Neural cell (in vitro differentiated cells): Measurements from ENCODE around the gene NADK. TPM values are rescaled to one million over a fixed set of nuclear protein-coding genes. Genes with fewer than 3 reads are reported as not detected.
"Not testable (repeated sequence)": the region's sequence is repeated elsewhere in the genome, so short reads cannot be mapped to it uniquely, and the experiment has no call there.

Experiments used
- H2AFZ ChIP-seq: fragments of 200-600, 300-800 bp; sonication (generic), shearing (Covaris generic); 2 replicates; pipeline ENCODE4 v1.6.0; 2014; ENCODE audit warnings: low read depth, mild to moderate bottlenecking, antibody characterized with exemption, low read length, moderate library complexity
- H3F3A ChIP-seq: fragments of 200-600 bp; shearing (Covaris generic); 2 replicates; pipeline ENCODE4 v1.6.1; 2016; ENCODE audit warnings: mild to moderate bottlenecking, moderate library complexity, mixed read lengths, antibody characterized with exemption, low read length; ENCODE audit not compliant: insufficient read depth, poor library complexity, severe bottlenecking
- H3K27ac ChIP-seq: fragments of 200-600, 300-800 bp; sonication (generic), shearing (Covaris generic); 2 replicates; pipeline ENCODE4 v1.5.1; 2014; ENCODE audit warnings: mild to moderate bottlenecking, low read length, moderate library complexity
- H3K27me3 ChIP-seq: fragments of 300-800, 200-600 bp; sonication (generic), shearing (Covaris generic); 2 replicates; pipeline ENCODE4 v1.6.0; 2014; ENCODE audit warnings: mild to moderate bottlenecking, low read depth, low read length, moderate library complexity; ENCODE audit not compliant: insufficient read depth
- H3K36me3 ChIP-seq: fragments of 300-800, 200-600 bp; sonication (generic), shearing (Covaris generic); 2 replicates; pipeline ENCODE4 v1.5.1; 2014; ENCODE audit warnings: mild to moderate bottlenecking, antibody characterized with exemption, low read length, moderate library complexity; ENCODE audit not compliant: insufficient read depth
- H3K4me2 ChIP-seq: fragments of 300-800, 200-600 bp; sonication (generic), shearing (Covaris generic); 2 replicates; pipeline ENCODE4 v1.6.0; 2014; ENCODE audit warnings: mild to moderate bottlenecking, low read length
- H3K4me3 ChIP-seq: fragments of 300-800, 200-600 bp; sonication (generic), shearing (Covaris generic); 2 replicates; pipeline ENCODE4 v1.5.1; 2014; ENCODE audit warnings: mild to moderate bottlenecking, low read length, moderate library complexity
- H3K79me2 ChIP-seq: fragments of 200-600 bp; shearing (Covaris generic); replicated peaks from 2 replicates; pipeline ENCODE4 v1.6.0; 2014; ENCODE audit warnings: mild to moderate bottlenecking, low read length, moderate library complexity; ENCODE audit not compliant: insufficient read depth
- H3K9ac ChIP-seq: fragments of 300-800, 200-600 bp; sonication (generic), shearing (Covaris generic); 2 replicates; pipeline ENCODE4 v1.6.1; 2016; ENCODE audit warnings: mild to moderate bottlenecking, low read length, mixed read lengths
- H3K9me2 ChIP-seq: fragments of 200-600 bp; shearing (Covaris generic); 2 replicates; pipeline ENCODE4 v1.6.1; 2016; ENCODE audit warnings: mild to moderate bottlenecking, low read length, mixed read lengths; ENCODE audit not compliant: insufficient read depth
- H3K9me3 ChIP-seq: fragments of 200-600, 300-800 bp; sonication (generic), shearing (Covaris generic); 2 replicates; pipeline ENCODE4 v1.6.1; 2016; ENCODE audit warnings: mild to moderate bottlenecking, mixed run types, low read length, moderate library complexity, mixed read lengths
- H4K20me1 ChIP-seq: fragments of 200-600 bp; shearing (Covaris generic); 2 replicates; pipeline ENCODE4 v1.6.1; 2016; ENCODE audit warnings: mild to moderate bottlenecking, mixed run types; ENCODE audit not compliant: insufficient read depth
- EP300 ChIP-seq: fragments of 450-650 bp; conservative IDR thresholded peaks from 2 replicates; pipeline ENCODE4 v1.6.1; 2014; ENCODE audit warnings: antibody characterized with exemption, mild to moderate bottlenecking, moderate library complexity; ENCODE audit not compliant: poor library complexity, severe bottlenecking
- MXI1 ChIP-seq: fragments of 450-650 bp; conservative IDR thresholded peaks from 2 replicates; pipeline ENCODE4 v1.6.1; 2014; ENCODE audit warnings: antibody characterized with exemption, mild to moderate bottlenecking; ENCODE audit not compliant: poor library complexity, severe bottlenecking
- POLR2AphosphoS5 ChIP-seq: IDR thresholded peaks from 2 replicates; pipeline ENCODE4 v1.6.1; 2012
- RAD21 ChIP-seq: fragments of 450-650 bp; conservative IDR thresholded peaks from 2 replicates; pipeline ENCODE4 v1.6.1; 2014; ENCODE audit warnings: antibody characterized with exemption, mild to moderate bottlenecking, moderate library complexity
- polyA plus RNA-seq: library from polyadenylated mRNA; depleted of rRNA; stranded (reverse); fragments of >200 nt; gene quantifications from 2 replicates; pipeline ENCODE4 v1.2.3, GENCODE V29; 2014
- TF ChIP-seq, protein P1 (sequence below): fragments of 450-650 bp; IDR thresholded peaks from 2 replicates; pipeline ENCODE4 v1.5.1; 2014; ENCODE audit warnings: antibody characterized with exemption, mild to moderate bottlenecking, moderate library complexity; ENCODE audit not compliant: poor library complexity, severe bottlenecking

Gene NADK
- polyA plus RNA-seq, 1 donor from 2014 or later = 38.5 TPM

GRCh38 chr1:1729116-1729816, 49.0 kb downstream of the NADK start:
- not testable (repeated sequence) for H3K9me2 ChIP-seq, H3K27ac ChIP-seq, H3K9me3 ChIP-seq, H3K4me2 ChIP-seq, H3K36me3 ChIP-seq, H3K9ac ChIP-seq, H2AFZ ChIP-seq, H3F3A ChIP-seq, H3K27me3 ChIP-seq, H3K79me2 ChIP-seq, H3K4me3 ChIP-seq, H4K20me1 ChIP-seq

GRCh38 chr1:1728308-1729005, 49.8 kb downstream of the NADK start:
- not testable (repeated sequence) for H3K27ac ChIP-seq, H3K9me3 ChIP-seq, H3K27me3 ChIP-seq, H3K36me3 ChIP-seq, H3K79me2 ChIP-seq, H3K9me2 ChIP-seq, H3F3A ChIP-seq, H3K4me2 ChIP-seq, H2AFZ ChIP-seq, H3K9ac ChIP-seq, H4K20me1 ChIP-seq, H3K4me3 ChIP-seq

DNA sequence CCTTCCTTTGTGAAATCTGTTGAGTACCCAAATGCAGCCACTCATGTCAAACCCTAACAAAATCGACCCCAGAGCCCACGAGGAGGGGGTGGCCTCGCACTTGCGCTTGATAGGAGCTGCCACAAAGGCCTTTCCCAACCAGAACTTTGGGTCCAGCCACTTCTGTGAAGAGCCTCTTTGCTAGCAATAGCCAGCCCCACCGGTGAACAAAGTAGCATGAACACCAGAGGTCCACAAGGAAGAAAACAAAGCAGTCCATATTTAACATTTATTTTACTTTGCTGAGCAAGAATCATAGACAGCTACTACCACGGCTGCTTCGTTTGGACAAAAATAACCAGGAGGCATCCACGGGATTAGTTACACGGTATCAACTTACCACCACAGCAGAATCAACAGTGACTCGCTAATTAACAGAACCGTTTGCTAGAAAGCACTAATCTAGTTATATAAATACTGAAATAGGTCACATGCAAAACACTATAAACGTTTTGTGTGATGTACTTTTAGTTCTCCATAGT, 51.1 kb downstream of the NADK start:
- H4K20me1 ChIP-seq, H2AFZ ChIP-seq, H3K9me2 ChIP-seq, H3K79me2 ChIP-seq, H3K27ac ChIP-seq, H3K4me3 ChIP-seq, H3K9ac ChIP-seq, H3K9me3 ChIP-seq, H3K4me2 ChIP-seq, H3K36me3 ChIP-seq, H3K27me3 ChIP-seq, H3F3A ChIP-seq: not testable (repeated sequence)

- not testable (repeated sequence) for H3F3A ChIP-seq, H3K9ac ChIP-seq, H4K20me1 ChIP-seq, H3K36me3 ChIP-seq, H3K79me2 ChIP-seq, H3K4me3 ChIP-seq, H3K4me2 ChIP-seq, H3K9me2 ChIP-seq, H3K27me3 ChIP-seq, H2AFZ ChIP-seq, H3K9me3 ChIP-seq, H3K27ac ChIP-seq
Measured at GRCh38 chr1:1726088-1726487, 52.2 kb downstream of the NADK start.

DNA sequence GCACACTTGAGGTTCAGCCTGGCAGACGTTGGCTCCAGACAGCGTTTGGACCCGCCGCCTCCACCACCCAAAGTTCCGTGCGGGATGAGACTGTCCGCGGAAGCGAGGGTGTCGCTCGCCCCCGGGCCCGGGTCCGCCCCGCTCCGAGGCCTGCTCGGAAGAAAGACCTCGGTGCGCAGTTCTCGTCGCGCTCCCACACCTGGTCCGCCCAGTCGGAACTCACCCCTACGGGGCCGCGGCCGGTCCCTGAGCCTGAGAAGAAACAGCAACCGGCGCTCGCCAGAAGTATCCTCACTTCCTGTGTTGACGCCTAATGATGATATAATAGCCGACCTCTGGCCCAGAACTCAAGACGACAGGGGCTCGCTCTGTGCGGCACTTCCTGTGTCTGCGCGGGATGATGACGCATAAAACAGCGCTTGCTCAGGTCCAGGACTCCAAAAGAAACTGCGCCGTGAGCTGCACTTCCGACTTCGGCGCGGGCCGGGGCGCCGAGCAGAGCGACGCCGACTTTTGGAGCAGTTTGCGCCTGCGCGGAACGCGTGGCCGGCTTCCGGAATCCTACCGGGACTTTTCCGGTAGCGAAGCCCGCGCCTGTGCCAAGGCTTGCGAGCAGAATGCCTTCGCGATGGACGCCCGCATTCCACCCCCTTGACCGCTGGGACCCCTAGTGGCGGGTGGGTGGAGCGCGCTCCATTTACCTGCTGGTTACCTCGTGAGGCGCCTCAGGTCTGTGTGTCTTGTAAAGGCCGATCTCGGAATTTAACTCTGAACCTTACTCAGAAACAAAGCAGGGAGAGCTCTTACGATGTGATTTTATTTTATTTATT, 54.0 kb downstream of the NADK start, which contains the start of gene CDK11A:
CDK11A (minus strand) TSS at position 323 of the 830 bp plus-strand sequence. CDS start 1,539 bp downstream, outside the sequence.
- TF ChIP-seq POLR2AphosphoS5 (peak; percentile 63), EP300 (peak; percentile 77), MXI1 (peak; percentile 84), RAD21 (peak; percentile 20)
- TF ChIP-seq, protein P1, sequence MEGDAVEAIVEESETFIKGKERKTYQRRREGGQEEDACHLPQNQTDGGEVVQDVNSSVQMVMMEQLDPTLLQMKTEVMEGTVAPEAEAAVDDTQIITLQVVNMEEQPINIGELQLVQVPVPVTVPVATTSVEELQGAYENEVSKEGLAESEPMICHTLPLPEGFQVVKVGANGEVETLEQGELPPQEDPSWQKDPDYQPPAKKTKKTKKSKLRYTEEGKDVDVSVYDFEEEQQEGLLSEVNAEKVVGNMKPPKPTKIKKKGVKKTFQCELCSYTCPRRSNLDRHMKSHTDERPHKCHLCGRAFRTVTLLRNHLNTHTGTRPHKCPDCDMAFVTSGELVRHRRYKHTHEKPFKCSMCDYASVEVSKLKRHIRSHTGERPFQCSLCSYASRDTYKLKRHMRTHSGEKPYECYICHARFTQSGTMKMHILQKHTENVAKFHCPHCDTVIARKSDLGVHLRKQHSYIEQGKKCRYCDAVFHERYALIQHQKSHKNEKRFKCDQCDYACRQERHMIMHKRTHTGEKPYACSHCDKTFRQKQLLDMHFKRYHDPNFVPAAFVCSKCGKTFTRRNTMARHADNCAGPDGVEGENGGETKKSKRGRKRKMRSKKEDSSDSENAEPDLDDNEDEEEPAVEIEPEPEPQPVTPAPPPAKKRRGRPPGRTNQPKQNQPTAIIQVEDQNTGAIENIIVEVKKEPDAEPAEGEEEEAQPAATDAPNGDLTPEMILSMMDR = peak; percentile 71
- not testable (repeated sequence) for H3K4me2 ChIP-seq, H2AFZ ChIP-seq, H3K9me2 ChIP-seq, H4K20me1 ChIP-seq, H3K9me3 ChIP-seq, H3F3A ChIP-seq, H3K36me3 ChIP-seq, H3K79me2 ChIP-seq, H3K27me3 ChIP-seq
- peak within 1 kb of the TSS; percentile 56 for H3K27ac ChIP-seq
- peak within 1 kb of the TSS; percentile 66 for H3K4me3 ChIP-seq
- H3K9ac ChIP-seq = peak within 1 kb of the TSS; percentile 64
